SH-SY5Y (cell line): ENCODE data around the gene SMC1A.

Experiments used
- GATA2 ChIP-seq: IDR thresholded peaks from 2 replicates; pipeline ENCODE4 v1.6.1; 2011; ENCODE audit warnings: mild to moderate bottlenecking, low read depth, low read length
- GATA3 ChIP-seq: IDR thresholded peaks from 2 replicates; pipeline ENCODE4 v1.6.1; 2011; ENCODE audit warnings: low read depth, mild to moderate bottlenecking, low read length, moderate library complexity

DNA sequence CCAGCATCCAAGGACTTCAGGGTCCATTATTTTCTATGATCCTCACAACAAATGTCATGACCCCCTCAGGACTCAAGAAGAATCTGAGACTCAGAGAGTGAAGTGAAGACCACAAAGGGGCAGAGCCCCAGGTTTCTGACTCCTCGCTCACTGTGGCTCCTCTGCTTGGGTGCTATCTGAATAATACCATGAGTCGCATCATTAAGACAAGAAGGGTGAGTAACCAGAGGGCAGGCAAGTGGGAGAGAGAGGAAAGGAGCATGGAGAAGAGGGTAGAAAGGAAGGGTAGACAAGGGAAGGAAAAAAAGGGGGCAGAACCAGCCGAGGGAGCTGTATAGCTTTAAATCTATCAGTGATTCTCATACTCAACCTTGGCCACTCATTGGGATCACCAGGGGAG is 27.2 kb upstream of the SMC1A start:
- no peak for TF ChIP-seq GATA2
- no peak for TF ChIP-seq GATA3
